ENCODE results near the gene WWP2.

DNA sequence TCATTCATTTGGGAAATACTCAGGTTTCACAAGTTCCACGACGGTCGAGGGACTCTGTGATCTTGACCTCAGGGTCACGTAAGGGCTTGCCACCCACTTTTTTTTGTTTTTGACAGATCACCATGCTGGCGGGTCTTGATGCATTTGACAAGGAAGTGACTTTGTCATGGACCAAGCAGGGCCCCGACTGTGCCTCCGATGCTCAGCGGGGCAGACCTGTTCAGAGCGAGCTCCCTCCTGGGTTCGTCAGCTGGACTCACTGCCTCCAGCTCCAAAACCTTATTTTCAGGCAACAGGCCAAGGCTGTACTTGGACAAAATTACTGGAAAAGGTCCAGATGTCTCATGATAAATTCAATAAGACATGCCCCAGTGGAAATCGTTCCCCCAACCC, 180.0 kb downstream of the WWP2 start:
- TF ChIP-seq, protein P1, sequence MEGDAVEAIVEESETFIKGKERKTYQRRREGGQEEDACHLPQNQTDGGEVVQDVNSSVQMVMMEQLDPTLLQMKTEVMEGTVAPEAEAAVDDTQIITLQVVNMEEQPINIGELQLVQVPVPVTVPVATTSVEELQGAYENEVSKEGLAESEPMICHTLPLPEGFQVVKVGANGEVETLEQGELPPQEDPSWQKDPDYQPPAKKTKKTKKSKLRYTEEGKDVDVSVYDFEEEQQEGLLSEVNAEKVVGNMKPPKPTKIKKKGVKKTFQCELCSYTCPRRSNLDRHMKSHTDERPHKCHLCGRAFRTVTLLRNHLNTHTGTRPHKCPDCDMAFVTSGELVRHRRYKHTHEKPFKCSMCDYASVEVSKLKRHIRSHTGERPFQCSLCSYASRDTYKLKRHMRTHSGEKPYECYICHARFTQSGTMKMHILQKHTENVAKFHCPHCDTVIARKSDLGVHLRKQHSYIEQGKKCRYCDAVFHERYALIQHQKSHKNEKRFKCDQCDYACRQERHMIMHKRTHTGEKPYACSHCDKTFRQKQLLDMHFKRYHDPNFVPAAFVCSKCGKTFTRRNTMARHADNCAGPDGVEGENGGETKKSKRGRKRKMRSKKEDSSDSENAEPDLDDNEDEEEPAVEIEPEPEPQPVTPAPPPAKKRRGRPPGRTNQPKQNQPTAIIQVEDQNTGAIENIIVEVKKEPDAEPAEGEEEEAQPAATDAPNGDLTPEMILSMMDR (IDR thresholded peaks at IDR 0.05; ENCODE audit: low read length) = no peak
- TF ChIP-seq EZH2 (optimal IDR thresholded peaks at IDR 0.05; ENCODE audit: low read depth, low read length) = no peak

All from MM.1S (cell line).